HepG2 (cell line): Measurements from ENCODE around the gene C2orf92. TPM values are rescaled to one million over a fixed set of nuclear protein-coding genes. Genes with fewer than 3 reads are reported as not detected.
"Not testable (repeated sequence)": the region's sequence is repeated elsewhere in the genome, so short reads cannot be mapped to it uniquely, and the experiment has no call there.

Experiments used
- ATAC-seq: fragments of 200-7000 bp; cut with Tn5 transposase; 3 replicates; pipeline ENCODE4 v1.9.1; 2020; ENCODE audit warnings: mild to moderate bottlenecking, moderate library complexity
- BruUV-seq: library from RNA; stranded (reverse); fragments of 400-500 nt; replicated peaks from 2 replicates; lab custom pipeline; 2021; lab: Mats Ljungman, UMichigan
- CTCF ChIA-PET: fragments of 300-600 bp; formaldehyde crosslinking; extraction: SDS; loops from one replicate; lab custom pipeline; 2021; ENCODE audit warnings: low total read pairs, inconsistent platforms, low intra/inter-chr PET ratio; lab: Yijun Ruan, JAX
- POLR2A ChIA-PET: fragments of 350-600 bp; sonication (Branson Sonifier 250); formaldehyde crosslinking; loops from one replicate; lab custom pipeline; 2020; ENCODE audit warnings: antibody characterized with exemption, inconsistent platforms; lab: Yijun Ruan, JAX
- DNase-seq: peaks from one replicate; pipeline ENCODE4 v3.0.0-alpha.2; 2015; ENCODE audit warnings: low spot score
- FAIRE-seq: peaks from 3 replicates; lab custom pipeline; 2011; peaks lifted over from hg19 to GRCh38; lab: Jason Lieb, UNC
- H2AFZ ChIP-seq: one replicate; pipeline ENCODE4 v1.6.1; 2011; ENCODE audit warnings: low read length, inconsistent platforms
- H3K27ac ChIP-seq: fragments of 300-600 bp; 3 replicates; pipeline ENCODE4 v1.8.0; 2011; ENCODE audit warnings: mixed run types, mild to moderate bottlenecking, mixed read lengths, low read length, inconsistent platforms; ENCODE audit not compliant: insufficient read depth; ENCODE audit errors: extremely low read length
- H3K27me3 ChIP-seq, 2 experiments: fragments of 200-600 bp in 1 of 2; 2 replicates in 1 of 2; 3 replicates in 1 of 2; pipeline versions ENCODE4 v1.6.0 to v1.8.0; 2011; ENCODE audit warnings: low read length in 2 of 2, mild to moderate bottlenecking in 2 of 2, moderate library complexity in 2 of 2, inconsistent platforms in 1 of 2; ENCODE audit not compliant: insufficient read depth in 2 of 2, control insufficient read depth in 1 of 2
- H3K36me3 ChIP-seq, 2 experiments: fragments of 200-600 bp in 1 of 2; replicated peaks in 1 of 2; 2 replicates in 1 of 2; 3 replicates in 1 of 2; pipeline versions ENCODE4 v1.5.1 to v1.8.0; 2011; ENCODE audit warnings: low read length in 2 of 2, inconsistent platforms in 1 of 2; ENCODE audit not compliant: insufficient read depth in 2 of 2, control insufficient read depth in 1 of 2
- H3K4me1 ChIP-seq: 2 replicates; pipeline ENCODE4 v1.5.1; 2012; ENCODE audit warnings: low read length, inconsistent platforms; ENCODE audit not compliant: insufficient read depth
- H3K4me2 ChIP-seq: 2 replicates; pipeline ENCODE4 v1.6.0; 2011; ENCODE audit warnings: low read depth, low read length, inconsistent platforms
- H3K4me3 ChIP-seq, 3 experiments: fragments of 200-600 bp in 1 of 3; sonication (generic), shearing (Covaris generic) in 1 of 3; replicated peaks in 1 of 3; 2 replicates each; pipeline ENCODE4 v1.5.1; 2011 to 2016; ENCODE audit warnings: low read length in 3 of 3, inconsistent platforms in 2 of 3, low read depth in 2 of 3, mild to moderate bottlenecking in 2 of 3, control low read depth in 1 of 3, mixed read lengths in 1 of 3; ENCODE audit not compliant: insufficient read depth in 1 of 3
- H3K79me2 ChIP-seq: one replicate; pipeline ENCODE4 v1.6.1; 2011; ENCODE audit warnings: low read length, inconsistent platforms; ENCODE audit not compliant: insufficient read depth
- H3K9ac ChIP-seq: 2 replicates; pipeline ENCODE4 v1.6.0; 2011; ENCODE audit warnings: mild to moderate bottlenecking, low read depth, low read length, inconsistent platforms; ENCODE audit not compliant: insufficient read depth
- H3K9me3 ChIP-seq: 2 replicates; pipeline ENCODE4 v1.5.1; 2012; ENCODE audit warnings: mild to moderate bottlenecking, low read length
- H4K20me1 ChIP-seq: 2 replicates; pipeline ENCODE4 v1.6.0; 2011; ENCODE audit warnings: inconsistent platforms, mild to moderate bottlenecking, low read length, moderate library complexity; ENCODE audit not compliant: insufficient read depth
- ATAD3A ChIP-seq: sonication (generic); formaldehyde crosslinking; IDR thresholded peaks from 2 replicates; pipeline ENCODE4 v1.4.0; 2020; ENCODE audit warnings: missing genetic modification reagents
- DMAP1 ChIP-seq: IDR thresholded peaks from 2 replicates; pipeline ENCODE4 v1.6.1; 2016
- MXD3 ChIP-seq: IDR thresholded peaks from 2 replicates; pipeline ENCODE4 v1.6.1; 2016; ENCODE audit warnings: mild to moderate bottlenecking, missing biosample characterization, missing genetic modification reagents
- NFE2 ChIP-seq: sonication (generic); formaldehyde crosslinking; IDR thresholded peaks from 2 replicates; pipeline ENCODE4 v1.4.0; 2020; ENCODE audit warnings: missing genetic modification reagents
- NPAS2 ChIP-seq: sonication (generic); formaldehyde crosslinking; IDR thresholded peaks from 2 replicates; pipeline ENCODE4 v1.8.0; 2022; ENCODE audit warnings: mild to moderate bottlenecking, missing genetic modification reagents, borderline replicate concordance
- SMAD9 ChIP-seq: sonication (generic); formaldehyde crosslinking; IDR thresholded peaks from 2 replicates; pipeline ENCODE4 v1.5.1; 2020; ENCODE audit warnings: mild to moderate bottlenecking, missing genetic modification reagents
- ZNF160 ChIP-seq: sonication (generic); formaldehyde crosslinking; IDR thresholded peaks from 2 replicates; pipeline ENCODE4 v1.8.0; 2022; ENCODE audit warnings: mild to moderate bottlenecking, inconsistent platforms, missing genetic modification reagents
- ZNF282 ChIP-seq: fragments of 450-650 bp; IDR thresholded peaks from 2 replicates; pipeline ENCODE4 v1.6.1; 2018; ENCODE audit not compliant: partially characterized antibody
- ZNF350 ChIP-seq: sonication (generic); formaldehyde crosslinking; IDR thresholded peaks from 2 replicates; pipeline ENCODE4 v1.4.0; 2020; ENCODE audit warnings: mild to moderate bottlenecking, low read depth, missing genetic modification reagents, borderline replicate concordance
- ZNF562 ChIP-seq: sonication (generic); formaldehyde crosslinking; IDR thresholded peaks from 2 replicates; pipeline ENCODE4 v1.8.0; 2022; ENCODE audit warnings: missing genetic modification reagents, borderline replicate concordance
- ZNF577 ChIP-seq: sonication (generic); formaldehyde crosslinking; IDR thresholded peaks from 2 replicates; pipeline ENCODE4 v1.4.0; 2020; ENCODE audit warnings: mild to moderate bottlenecking, low read depth, missing genetic modification reagents, borderline replicate concordance
- WGBS: methylation state at CpG from one replicate; pipeline ENCODE4 v1.1.6; 2017; ENCODE audit warnings: low lambda C conversion rate; 5-methylcytosine and 5-hydroxymethylcytosine counted together
- in situ Hi-C: cut with HindIII; loops from 2 replicates; pipeline ENCODE4 v1.10.0; 2017; ENCODE audit warnings: low pct_unique_long_range_greater_than_20kb; ENCODE audit not compliant: extremely low pct_ligation_motif_present
- intact Hi-C: fragments of 100-400 bp; cut with micrococcal nuclease; formaldehyde crosslinking; loops from one replicate; pipeline ENCODE4 v1.10.0; 2022; ENCODE audit not compliant: unreplicated experiment
- polyA plus RNA-seq, 8 experiments: library from polyadenylated mRNA; depleted of rRNA in 3 of 8; stranded (reverse) in 7 of 8; unstranded in 1 of 8; fragments of >200 nt; fragmentation: Illumina TruSeq in 4 of 8; extraction: Trizol in 4 of 8; gene quantifications; 2 replicates each; pipeline versions ENCODE4 v1.2.1 to v1.2.3, GENCODE V29; 2011 to 2016; ENCODE audit warnings: low read depth in 4 of 8, missing spikeins in 1 of 8, mixed read lengths in 1 of 8; ENCODE audit not compliant: insufficient read depth in 1 of 8
- total RNA-seq, 5 experiments: library from RNA; depleted of rRNA; stranded (reverse); fragments of >200 nt; fragmentation: Illumina TruSeq; extraction: Trizol; gene quantifications; 2 replicates each; pipeline ENCODE4 v1.2.3, GENCODE V29; 2016; ENCODE audit warnings: low read depth in 1 of 5
- TF ChIP-seq, protein P1 (sequence below): sonication (generic); formaldehyde crosslinking; IDR thresholded peaks from 2 replicates; pipeline ENCODE4 v1.5.0; 2020; ENCODE audit warnings: mild to moderate bottlenecking, missing genetic modification reagents
- TF ChIP-seq, protein P2 (sequence below): IDR thresholded peaks from 2 replicates; pipeline ENCODE4 v1.6.1; 2016; ENCODE audit warnings: control low read depth
- TF ChIP-seq, protein P3 (sequence below): sonication (generic); formaldehyde crosslinking; IDR thresholded peaks from 2 replicates; pipeline ENCODE4 v1.5.0; 2020; ENCODE audit warnings: mild to moderate bottlenecking, low read depth, missing genetic modification reagents, borderline replicate concordance

C2orf92 gene
- total and polyA plus RNA-seq, 2 of the 13 experiments (the other 11 are each of a cell fraction or from before 2014, with no cell fraction given) = 4.9 to 5.0 TPM

DNA sequence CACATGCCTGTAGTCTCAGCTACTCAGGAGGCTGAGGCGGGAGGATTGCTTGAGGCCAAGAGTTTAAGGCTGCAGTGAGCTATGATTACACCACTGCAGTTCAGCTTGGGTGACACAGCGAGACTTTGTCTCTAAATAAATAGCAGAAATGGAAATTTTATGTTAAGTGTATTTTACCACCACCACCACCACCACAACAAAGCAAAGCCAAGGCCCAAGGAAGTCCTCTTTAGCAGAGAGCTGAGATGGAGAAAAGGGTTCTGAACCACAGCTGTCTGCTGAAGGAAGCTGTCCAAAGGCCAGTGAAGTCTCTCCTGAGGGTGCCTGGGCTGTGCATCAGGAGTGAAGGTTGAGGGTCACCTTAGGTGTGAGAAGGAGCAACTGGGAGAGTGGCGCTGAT, 17.7 kb downstream of the C2orf92 start:
- FAIRE-seq, POLR2A ChIA-PET, H3K27me3 ChIP-seq, BruUV-seq, H3K36me3 ChIP-seq, in situ Hi-C loops, H2AFZ ChIP-seq, intact Hi-C loops, DNase-seq, ATAC-seq, H3K4me2 ChIP-seq, H3K9ac ChIP-seq, H3K27ac ChIP-seq, H3K79me2 ChIP-seq, H3K4me3 ChIP-seq, H4K20me1 ChIP-seq, CTCF ChIA-PET, H3K4me1 ChIP-seq, H3K9me3 ChIP-seq: not testable (repeated sequence)
- TF ChIP-seq, protein P1, sequence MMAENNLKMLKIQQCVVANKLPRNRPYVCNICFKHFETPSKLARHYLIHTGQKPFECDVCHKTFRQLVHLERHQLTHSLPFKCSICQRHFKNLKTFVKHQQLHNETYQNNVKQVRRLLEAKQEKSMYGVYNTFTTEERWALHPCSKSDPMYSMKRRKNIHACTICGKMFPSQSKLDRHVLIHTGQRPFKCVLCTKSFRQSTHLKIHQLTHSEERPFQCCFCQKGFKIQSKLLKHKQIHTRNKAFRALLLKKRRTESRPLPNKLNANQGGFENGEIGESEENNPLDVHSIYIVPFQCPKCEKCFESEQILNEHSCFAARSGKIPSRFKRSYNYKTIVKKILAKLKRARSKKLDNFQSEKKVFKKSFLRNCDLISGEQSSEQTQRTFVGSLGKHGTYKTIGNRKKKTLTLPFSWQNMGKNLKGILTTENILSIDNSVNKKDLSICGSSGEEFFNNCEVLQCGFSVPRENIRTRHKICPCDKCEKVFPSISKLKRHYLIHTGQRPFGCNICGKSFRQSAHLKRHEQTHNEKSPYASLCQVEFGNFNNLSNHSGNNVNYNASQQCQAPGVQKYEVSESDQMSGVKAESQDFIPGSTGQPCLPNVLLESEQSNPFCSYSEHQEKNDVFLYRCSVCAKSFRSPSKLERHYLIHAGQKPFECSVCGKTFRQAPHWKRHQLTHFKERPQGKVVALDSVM (CRISPR knock-in tag) = 0 out of 2 replicates have a peak, but pooled peaks have one; percentile 13
- WGBS = 74% methylated on average over 2 of the region's 3 CpGs

- WGBS = 49% methylated on average over 11 of the region's 11 CpGs
- CTCF ChIA-PET = no interaction called here
- Histone ChIP-seq H3K79me2 (no peaks in the 10 kb centered on the region), H2AFZ (no peak overlapping the region), H3K4me1 (no peaks in the 10 kb centered on the region), H3K36me3 (no peaks in the 10 kb centered on the region), H3K9me3 (no peaks in the 10 kb centered on the region), H3K4me2 (no peak overlapping the region), H3K4me3 (no peak overlapping the region), H3K27me3 (no peaks in the 10 kb centered on the region), H3K9ac (no peak overlapping the region), H3K27ac (no peak overlapping the region), H4K20me1 (no peaks in the 10 kb centered on the region)
- BruUV-seq = no TSS peak
- ATAC-seq (peak; percentile 52), FAIRE-seq (no peak), DNase-seq (no peak)
- intact Hi-C loops (no loop called here), in situ Hi-C loops (no loop called here)
- POLR2A ChIA-PET = no interaction called here
- TF ChIP-seq ZNF562 = no peak
- TF ChIP-seq SMAD9 (CRISPR knock-in tag) = no peak
- TF ChIP-seq DMAP1 (CRISPR knock-in tag) = no peak
- TF ChIP-seq, protein P2, sequence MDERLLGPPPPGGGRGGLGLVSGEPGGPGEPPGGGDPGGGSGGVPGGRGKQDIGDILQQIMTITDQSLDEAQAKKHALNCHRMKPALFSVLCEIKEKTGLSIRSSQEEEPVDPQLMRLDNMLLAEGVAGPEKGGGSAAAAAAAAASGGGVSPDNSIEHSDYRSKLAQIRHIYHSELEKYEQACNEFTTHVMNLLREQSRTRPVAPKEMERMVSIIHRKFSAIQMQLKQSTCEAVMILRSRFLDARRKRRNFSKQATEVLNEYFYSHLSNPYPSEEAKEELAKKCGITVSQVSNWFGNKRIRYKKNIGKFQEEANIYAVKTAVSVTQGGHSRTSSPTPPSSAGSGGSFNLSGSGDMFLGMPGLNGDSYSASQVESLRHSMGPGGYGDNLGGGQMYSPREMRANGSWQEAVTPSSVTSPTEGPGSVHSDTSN (CRISPR knock-in tag) = no peak
- no peak for TF ChIP-seq ZNF282
- no peak for TF ChIP-seq NPAS2
- no peak for TF ChIP-seq NFE2 (CRISPR knock-in tag)
- TF ChIP-seq ZNF577 (CRISPR knock-in tag) = no peak
- TF ChIP-seq ZNF160 (CRISPR knock-in tag) = no peak
- no peak for TF ChIP-seq ATAD3A
- TF ChIP-seq MXD3 (CRISPR knock-in tag) = no peak
- TF ChIP-seq, protein P3, sequence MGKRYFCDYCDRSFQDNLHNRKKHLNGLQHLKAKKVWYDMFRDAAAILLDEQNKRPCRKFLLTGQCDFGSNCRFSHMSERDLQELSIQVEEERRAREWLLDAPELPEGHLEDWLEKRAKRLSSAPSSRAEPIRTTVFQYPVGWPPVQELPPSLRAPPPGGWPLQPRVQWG (CRISPR knock-in tag) = no peak
- no peak for TF ChIP-seq ZNF350
These were observed 18.7 kb downstream of the C2orf92 start for GRCh38 chr2:97688062-97688827.
